OCI-LY7 (cell line): ENCODE measurements around the gene BSND. TPM values are rescaled to one million over a fixed set of nuclear protein-coding genes. Genes with fewer than 3 reads are reported as not detected.

ENCODE experiments used
- BruUV-seq: library from RNA; stranded (reverse); fragments of 400-500 nt; replicated peaks from 2 replicates; lab custom pipeline; 2021; lab: Mats Ljungman, UMichigan
- CTCF ChIA-PET: fragments of 300-600 bp; sonication (Branson Sonifier 250); formaldehyde crosslinking; loops from one replicate; lab custom pipeline; 2022; ENCODE audit warnings: antibody characterized with exemption; ENCODE audit not compliant: unreplicated experiment; lab: Charles Lee
- POLR2A ChIA-PET: fragments of 300-600 bp; sonication (Branson Sonifier 250); formaldehyde crosslinking; loops from one replicate; lab custom pipeline; 2022; ENCODE audit warnings: antibody characterized with exemption; lab: Charles Lee
- DNase-seq: peaks from one replicate; pipeline ENCODE4 v3.0.0-alpha.2; 2015; ENCODE audit warnings: low spot score
- H2AFZ ChIP-seq: fragments of 200-600 bp; sonication (generic), shearing (Covaris generic); 2 replicates; pipeline ENCODE4 v1.6.1; 2014; ENCODE audit warnings: mild to moderate bottlenecking, antibody characterized with exemption, low read length, moderate library complexity
- H3K27ac ChIP-seq: fragments of 200-600 bp; sonication (generic); 2 replicates; pipeline ENCODE4 v1.5.1; 2014; ENCODE audit warnings: mixed run types, low read depth, mild to moderate bottlenecking, moderate library complexity, low read length, inconsistent platforms; ENCODE audit not compliant: poor library complexity, severe bottlenecking
- H3K36me3 ChIP-seq: fragments of 200-600 bp; sonication (generic); 2 replicates; pipeline ENCODE4 v1.6.1; 2014; ENCODE audit warnings: mild to moderate bottlenecking, antibody characterized with exemption, low read length, moderate library complexity, mixed read lengths; ENCODE audit not compliant: insufficient read depth
- H3K4me1 ChIP-seq: fragments of 200-600 bp; sonication (generic); 2 replicates; pipeline ENCODE4 v1.5.1; 2014; ENCODE audit warnings: mild to moderate bottlenecking, low read length; ENCODE audit not compliant: insufficient read depth, poor library complexity, severe bottlenecking
- H3K4me2 ChIP-seq: fragments of 200-600 bp; sonication (generic); 2 replicates; pipeline ENCODE4 v1.6.1; 2014; ENCODE audit warnings: mild to moderate bottlenecking, low read length
- H3K4me3 ChIP-seq: fragments of 200-600 bp; sonication (generic); 2 replicates; pipeline ENCODE4 v1.5.1; 2014; ENCODE audit warnings: mild to moderate bottlenecking, low read depth, low read length; ENCODE audit not compliant: poor library complexity, severe bottlenecking
- H3K79me2 ChIP-seq: fragments of 200-600 bp; sonication (generic); 2 replicates; pipeline ENCODE4 v1.6.1; 2016; ENCODE audit warnings: low read depth, mild to moderate bottlenecking, low read length, moderate library complexity, mixed read lengths; ENCODE audit not compliant: insufficient read depth
- H3K9me2 ChIP-seq: fragments of 200-600 bp; sonication (generic); 2 replicates; pipeline ENCODE4 v1.6.1; 2016; ENCODE audit warnings: mild to moderate bottlenecking, low read length, mixed read lengths; ENCODE audit not compliant: insufficient read depth
- H3K9me3 ChIP-seq: fragments of 200-600 bp; sonication (generic); 2 replicates; pipeline ENCODE4 v1.6.1; 2014; ENCODE audit warnings: mild to moderate bottlenecking, mixed run types, low read length, mixed read lengths
- H4K20me1 ChIP-seq: fragments of 200-600 bp; sonication (generic); 2 replicates; pipeline ENCODE4 v1.6.1; 2014; ENCODE audit warnings: mild to moderate bottlenecking, antibody characterized with exemption, low read length, moderate library complexity, mixed read lengths; ENCODE audit not compliant: insufficient read depth
- CTCF ChIP-seq: fragments of 200-600 bp; sonication (generic); conservative IDR thresholded peaks from 2 replicates; pipeline ENCODE4 v1.5.1; 2014; ENCODE audit warnings: mild to moderate bottlenecking, antibody characterized with exemption, low read length, moderate library complexity, mixed read lengths
- EZH2phosphoT487 ChIP-seq: fragments of 200-600 bp; sonication (generic); IDR thresholded peaks from 2 replicates; pipeline ENCODE4 v1.6.1; 2018; ENCODE audit warnings: low read depth, borderline replicate concordance, mild to moderate bottlenecking, mixed run types, antibody characterized with exemption, low read length, moderate library complexity, mixed read lengths
- intact Hi-C: fragments of 100-400 bp; cut with micrococcal nuclease; formaldehyde crosslinking; loops from one replicate; pipeline ENCODE4 v1.10.0; 2022; ENCODE audit not compliant: unreplicated experiment
- total RNA-seq, 2 experiments: library from RNA; depleted of rRNA in 1 of 2; stranded (reverse); fragments of >200 nt in 1 of 2; shearing (Covaris generic) in 1 of 2; gene quantifications; 2 replicates each; pipeline ENCODE4 v1.2.3, GENCODE V29; 2014 to 2022

BSND gene
- total RNA-seq, 2 experiments from 2014 or later, result not detected

- no TSS peak for BruUV-seq
- Histone ChIP-seq H3K4me2 (no peak overlapping the region), H3K4me1 (no peaks in the 10 kb centered on the region), H2AFZ (no peak overlapping the region), H3K9me2 (no peaks in the 10 kb centered on the region), H3K4me3 (no peak overlapping the region), H3K27ac (no peak overlapping the region), H3K79me2 (no peaks in the 10 kb centered on the region), H3K36me3 (no peaks in the 10 kb centered on the region), H4K20me1 (no peaks in the 10 kb centered on the region), H3K9me3 (no peaks in the 10 kb centered on the region)
- TF ChIP-seq EZH2phosphoT487, result no peak
- TF ChIP-seq CTCF, result no peak
- ChIA-PET CTCF (no interaction called here), POLR2A (no interaction called here)
- DNase-seq, result no peak
- intact Hi-C loops, result no loop called here
Observed at GRCh38 chr1:55051169-55051568, 52.4 kb downstream of the BSND start.

GRCh38 chr1:55051621-55052020, 52.9 kb downstream of the BSND start:
- CTCF ChIA-PET, result no interaction called here
- Histone ChIP-seq H3K4me3 (no peak overlapping the region), H3K36me3 (no peaks in the 10 kb centered on the region), H3K9me2 (no peaks in the 10 kb centered on the region), H3K4me1 (no peaks in the 10 kb centered on the region), H2AFZ (no peak overlapping the region), H3K9me3 (no peaks in the 10 kb centered on the region), H3K4me2 (no peak overlapping the region), H3K27ac (no peak overlapping the region), H3K79me2 (no peaks in the 10 kb centered on the region), H4K20me1 (no peaks in the 10 kb centered on the region)
- intact Hi-C loops, result no loop called here
- no peak for TF ChIP-seq CTCF
- TF ChIP-seq EZH2phosphoT487, result no peak
- POLR2A ChIA-PET, result no interaction called here
- BruUV-seq, result no TSS peak
- DNase-seq, result no peak

- Histone ChIP-seq H3K4me1 (no peaks in the 10 kb centered on the region), H4K20me1 (no peaks in the 10 kb centered on the region), H3K4me3 (no peak overlapping the region), H2AFZ (no peak overlapping the region), H3K79me2 (no peaks in the 10 kb centered on the region), H3K36me3 (no peaks in the 10 kb centered on the region), H3K27ac (no peak overlapping the region), H3K9me2 (no peaks in the 10 kb centered on the region), H3K4me2 (no peak overlapping the region), H3K9me3 (no peaks in the 10 kb centered on the region)
- BruUV-seq, result no TSS peak
- CTCF ChIA-PET, result no interaction called here
- intact Hi-C loops, result no loop called here
- DNase-seq, result no peak
- TF ChIP-seq EZH2phosphoT487 (no peak), CTCF (no peak)
- POLR2A ChIA-PET, result no interaction called here
Observed at GRCh38 chr1:55052221-55053142, 53.7 kb downstream of the BSND start.
